ENCODE data around the gene CCDC121.

The CCDC121 gene

GRCh38 chr2:27584597-27584996 lies 44.2 kb downstream of the CCDC121 start:
- TF ChIP-seq ZNF184 (tag by site-specific recombination; IDR thresholded peaks at IDR 0.05) (no peak), ZNF48 (tag by site-specific recombination; IDR thresholded peaks at IDR 0.05) (no peak), YY1 (tag by site-specific recombination; IDR thresholded peaks at IDR 0.05) (no peak), ZNF140 (tag by site-specific recombination; IDR thresholded peaks at IDR 0.05) (no peak), ZNF626 (tag by site-specific recombination; IDR thresholded peaks at IDR 0.05) (no peak), PRDM1 (tag by site-specific recombination; IDR thresholded peaks at IDR 0.05) (peak; percentile 93), ZFHX2 (tag by site-specific recombination; conservative IDR thresholded peaks at IDR 0.05) (no peak), SCRT1 (tag by site-specific recombination; IDR thresholded peaks at IDR 0.05; ENCODE audit: borderline replicate concordance) (0 out of 2 replicates have a peak, but pooled peaks have one; percentile 12), ZNF600 (tag by site-specific recombination; IDR thresholded peaks at IDR 0.05) (peak; percentile 89), TCF7L2 (IDR thresholded peaks at IDR 0.05; ENCODE audit: borderline replicate concordance, low read depth, low read length) (no peak), ZBTB17 (tag by site-specific recombination; IDR thresholded peaks at IDR 0.05) (peak; percentile 57), ZNF37A (tag by site-specific recombination; IDR thresholded peaks at IDR 0.05) (no peak), ZNF223 (tag by site-specific recombination; IDR thresholded peaks at IDR 0.05) (no peak), ZSCAN4 (tag by site-specific recombination; IDR thresholded peaks at IDR 0.05) (no peak), ZNF621 (tag by site-specific recombination; IDR thresholded peaks at IDR 0.05) (no peak), ZNF157 (tag by site-specific recombination; IDR thresholded peaks at IDR 0.05) (no peak), HIC1 (tag by site-specific recombination; IDR thresholded peaks at IDR 0.05) (no peak), ZNF514 (tag by site-specific recombination; IDR thresholded peaks at IDR 0.05) (no peak), ZNF530 (tag by site-specific recombination; IDR thresholded peaks at IDR 0.05; ENCODE audit: low read depth) (no peak), SP7 (tag by site-specific recombination; IDR thresholded peaks at IDR 0.05) (no peak), ZNF280C (tag by site-specific recombination; IDR thresholded peaks at IDR 0.05) (no peak), SCRT2 (tag by site-specific recombination; IDR thresholded peaks at IDR 0.05) (peak; percentile 78; the same call in 1 of the 2 replicates), ZNF18 (tag by site-specific recombination; IDR thresholded peaks at IDR 0.05) (no peak), ZNF544 (tag by site-specific recombination; IDR thresholded peaks at IDR 0.05) (no peak), ZNF701 (tag by site-specific recombination; IDR thresholded peaks at IDR 0.05) (no peak), OSR2 (tag by site-specific recombination; IDR thresholded peaks at IDR 0.05) (no peak), ZNF335 (tag by site-specific recombination; conservative IDR thresholded peaks at IDR 0.05) (no peak; the same call in 1 of the 2 replicates), ZNF239 (tag by site-specific recombination; IDR thresholded peaks at IDR 0.05) (no peak), ZNF366 (tag by site-specific recombination; conservative IDR thresholded peaks at IDR 0.05) (0 out of 2 replicates have a peak, but pooled peaks have one; percentile 10), ZNF692 (tag by site-specific recombination; IDR thresholded peaks at IDR 0.05) (no peak), ZBTB20 (tag by site-specific recombination; IDR thresholded peaks at IDR 0.05) (no peak), ZNF350 (tag by site-specific recombination; IDR thresholded peaks at IDR 0.05) (no peak), ZNF571 (tag by site-specific recombination; IDR thresholded peaks at IDR 0.05) (no peak)
- H3K36me3 ChIP-seq (ENCODE audit: control insufficient read depth in 2 of 2, insufficient read depth in 1 of 2, low read length in 2 of 2): no peaks in the 10 kb centered on the region; a peak in 1 of 3 replicates
- no peak overlapping the region for H3K27ac ChIP-seq (ENCODE audit: extremely low read depth, low read depth, low read length)
- peak overlapping the region; percentile 10; the same call in 1 of the 2 replicates for H3K4me3 ChIP-seq (ENCODE audit: low read depth, low read length)
- POLR2A ChIA-PET: no interaction called here
- CTCF ChIA-PET: no interaction called here
- H3K4me1 ChIP-seq (ENCODE audit: control insufficient read depth, insufficient read depth, low read length): peaks cover 8% of the 10 kb centered on the region
- no peaks in the 10 kb centered on the region for H3K9me3 ChIP-seq (ENCODE audit: control insufficient read depth, insufficient read depth, low read depth, low read length)
